OCI-LY1 (cell line): ENCODE results near the gene TBC1D5.

Experiments used
- H2AFZ ChIP-seq: fragments of 200-600 bp; sonication (generic), shearing (Covaris generic); 2 replicates; pipeline ENCODE4 v1.6.0; 2014; ENCODE audit warnings: antibody characterized with exemption, mild to moderate bottlenecking, low read length
- H3F3A ChIP-seq: fragments of 200-600 bp; sonication (generic), shearing (Covaris generic); 2 replicates; pipeline ENCODE4 v1.6.0; 2014; ENCODE audit warnings: mild to moderate bottlenecking, antibody characterized with exemption, low read length, moderate library complexity; ENCODE audit not compliant: insufficient read depth
- H3K27ac ChIP-seq: fragments of 200-600 bp; sonication (generic); 2 replicates; pipeline ENCODE4 v1.5.1; 2014; ENCODE audit warnings: low read length, mixed run types, mild to moderate bottlenecking, low read depth; ENCODE audit not compliant: poor library complexity, severe bottlenecking
- H3K27me3 ChIP-seq: fragments of 200-600 bp; sonication (generic); 2 replicates; pipeline ENCODE4 v1.6.0; 2014; ENCODE audit warnings: antibody characterized with exemption, mild to moderate bottlenecking, low read length, moderate library complexity; ENCODE audit not compliant: insufficient read depth
- H3K36me3 ChIP-seq: fragments of 200-600 bp; sonication (generic); 2 replicates; pipeline ENCODE4 v1.6.1; 2014; ENCODE audit warnings: mild to moderate bottlenecking, antibody characterized with exemption, low read length, moderate library complexity, mixed read lengths; ENCODE audit not compliant: insufficient read depth
- H3K4me1 ChIP-seq: fragments of 200-600 bp; sonication (generic); 2 replicates; pipeline ENCODE4 v1.5.1; 2014; ENCODE audit warnings: mild to moderate bottlenecking, low read length, moderate library complexity; ENCODE audit not compliant: insufficient read depth, severe bottlenecking
- H3K4me2 ChIP-seq: fragments of 200-600 bp; sonication (generic), shearing (Covaris generic); 2 replicates; pipeline ENCODE4 v1.6.1; 2014; ENCODE audit warnings: low read length
- H3K4me3 ChIP-seq: fragments of 200-600 bp; sonication (generic); 2 replicates; pipeline ENCODE4 v1.5.1; 2014; ENCODE audit warnings: low read length, low read depth, mild to moderate bottlenecking, mixed read lengths; ENCODE audit not compliant: poor library complexity, severe bottlenecking
- H3K79me2 ChIP-seq: fragments of 200-600 bp; shearing (Covaris generic); 2 replicates; pipeline ENCODE4 v1.6.1; 2016; ENCODE audit warnings: mixed run types, low read length, mixed read lengths; ENCODE audit not compliant: insufficient read depth
- H3K9ac ChIP-seq: fragments of 200-600 bp; sonication (generic), shearing (Covaris generic); 2 replicates; pipeline ENCODE4 v1.6.1; 2014; ENCODE audit warnings: mild to moderate bottlenecking, low read length, mixed read lengths
- H3K9me2 ChIP-seq: fragments of 200-600 bp; sonication (generic), shearing (Covaris generic); 2 replicates; pipeline ENCODE4 v1.6.1; 2014; ENCODE audit warnings: low read depth, mild to moderate bottlenecking, low read length, mixed read lengths
- H3K9me3 ChIP-seq: fragments of 200-600 bp; shearing (Covaris generic); 2 replicates; pipeline ENCODE4 v1.6.1; 2014; ENCODE audit warnings: low read length, mixed read lengths
- H4K20me1 ChIP-seq: fragments of 200-600 bp; sonication (generic), shearing (Covaris generic); 2 replicates; pipeline ENCODE4 v1.6.0; 2016; ENCODE audit warnings: mild to moderate bottlenecking, low read length; ENCODE audit not compliant: insufficient read depth
- CTCF ChIP-seq: fragments of 200-600 bp; sonication (generic), shearing (Covaris generic); IDR thresholded peaks from 2 replicates; pipeline ENCODE4 v1.5.1; 2017; ENCODE audit warnings: mild to moderate bottlenecking, antibody characterized with exemption, low read length, moderate library complexity, mixed read lengths
- EZH2 ChIP-seq: fragments of 200-600 bp; sonication (generic), shearing (Covaris generic); IDR thresholded peaks from 2 replicates; pipeline ENCODE4 v1.8.0; 2017; ENCODE audit warnings: borderline replicate concordance, mixed run types, mild to moderate bottlenecking, antibody characterized with exemption, low read length, moderate library complexity, mixed read lengths

Gene TBC1D5

GRCh38 chr3:17529677-17530076 is 212.8 kb downstream of the TBC1D5 start:
- Histone ChIP-seq H3F3A (no peaks in the 10 kb centered on the region), H3K9me2 (no peaks in the 10 kb centered on the region), H3K27me3 (no peaks in the 10 kb centered on the region), H3K4me2 (no peak overlapping the region), H3K9me3 (no peaks in the 10 kb centered on the region), H2AFZ (no peak overlapping the region), H3K36me3 (no peaks in the 10 kb centered on the region), H4K20me1 (no peaks in the 10 kb centered on the region), H3K27ac (no peak overlapping the region), H3K4me1 (no peaks in the 10 kb centered on the region), H3K79me2 (no peaks in the 10 kb centered on the region), H3K9ac (no peak overlapping the region), H3K4me3 (no peak overlapping the region)
- TF ChIP-seq CTCF (no peak), EZH2 (no peak)

GRCh38 chr3:17518189-17519059 is 224.0 kb downstream of the TBC1D5 start:
- TF ChIP-seq EZH2 = no peak
- no peak for TF ChIP-seq CTCF
- H3K4me1 ChIP-seq = peaks cover 5% of the 10 kb centered on the region
- H3K27ac ChIP-seq = no peak overlapping the region
- H3K9me2 ChIP-seq = no peaks in the 10 kb centered on the region
- no peaks in the 10 kb centered on the region for H3F3A ChIP-seq
- no peak overlapping the region for H2AFZ ChIP-seq
- no peaks in the 10 kb centered on the region for H3K79me2 ChIP-seq
- no peak overlapping the region for H3K4me3 ChIP-seq
- H3K4me2 ChIP-seq = no peak overlapping the region
- no peaks in the 10 kb centered on the region for H3K36me3 ChIP-seq
- no peak overlapping the region for H3K9ac ChIP-seq
- H4K20me1 ChIP-seq = no peaks in the 10 kb centered on the region
- H3K27me3 ChIP-seq = no peaks in the 10 kb centered on the region
- H3K9me3 ChIP-seq = no peaks in the 10 kb centered on the region

GRCh38 chr3:17515445-17516234 is 226.8 kb downstream of the TBC1D5 start:
- H3K27me3 ChIP-seq = no peaks in the 10 kb centered on the region
- H2AFZ ChIP-seq = no peak overlapping the region
- H3K4me3 ChIP-seq = no peak overlapping the region
- H3K36me3 ChIP-seq = no peaks in the 10 kb centered on the region
- no peak overlapping the region for H3K9ac ChIP-seq
- H4K20me1 ChIP-seq = no peaks in the 10 kb centered on the region
- H3K9me3 ChIP-seq = no peaks in the 10 kb centered on the region
- peaks cover 5% of the 10 kb centered on the region for H3K4me1 ChIP-seq
- TF ChIP-seq EZH2 = no peak
- no peak for TF ChIP-seq CTCF
- no peaks in the 10 kb centered on the region for H3F3A ChIP-seq
- H3K79me2 ChIP-seq = no peaks in the 10 kb centered on the region
- H3K4me2 ChIP-seq = no peak overlapping the region
- no peaks in the 10 kb centered on the region for H3K9me2 ChIP-seq
- H3K27ac ChIP-seq = no peak overlapping the region
